Cardiac muscle cell (in vitro differentiated cells and primary cell): ENCODE data around the gene NR2C2. TPM values are rescaled to one million over a fixed set of nuclear protein-coding genes. Genes with fewer than 3 reads are reported as not detected.

Experiments
- DNase-seq, 2 donors: peaks; one replicate each; pipeline versions ENCODE4 v3.0.0 to v3.0.0-alpha.2; 2010 to 2017; ENCODE audit warnings: low read depth in 1 of 2, low spot score in 1 of 2
- H3K27ac ChIP-seq: fragments of 200-600 bp; sonication (generic); 2 replicates; pipeline ENCODE4 v1.5.1; 2016
- H3K27me3 ChIP-seq: fragments of 200-600 bp; sonication (generic); 2 replicates; pipeline ENCODE4 v1.6.0; 2016; ENCODE audit warnings: control low read depth
- H3K36me3 ChIP-seq: fragments of 200-600 bp; sonication (generic); 2 replicates; pipeline ENCODE4 v1.5.1; 2016; ENCODE audit warnings: control low read depth
- H3K4me1 ChIP-seq: fragments of 200-600 bp; sonication (generic); 2 replicates; pipeline ENCODE4 v1.8.1; 2017; ENCODE audit warnings: low read depth, mild to moderate bottlenecking, mixed run types
- H3K4me3 ChIP-seq: fragments of 200-600 bp; sonication (generic); 2 replicates; pipeline ENCODE4 v1.5.1; 2016; ENCODE audit warnings: mild to moderate bottlenecking
- H3K9me3 ChIP-seq: fragments of 200-600 bp; sonication (generic); 2 replicates; pipeline ENCODE4 v1.5.1; 2017; ENCODE audit warnings: low read depth, mild to moderate bottlenecking, control low read depth
- polyA plus RNA-seq: library from polyadenylated mRNA; unstranded; fragments of >200 nt; fragmentation: Nextera tagmentation; extraction: Ambion mirVana; gene quantifications from 2 replicates; pipeline ENCODE4 v1.2.1, GENCODE V29; 2016
- total RNA-seq: library from RNA; depleted of rRNA; stranded (reverse); fragments of >200 nt; gene quantifications from 2 replicates; pipeline ENCODE4 v1.2.3, GENCODE V29; 2016
- TF ChIP-seq, protein P1 (sequence below): IDR thresholded peaks from 2 replicates; pipeline ENCODE4 v1.5.1; 2012; ENCODE audit warnings: low read depth, mild to moderate bottlenecking, low read length

The NR2C2 gene
- total and polyA plus RNA-seq, 2 experiments from 2014 or later: 16.2 to 26.5 TPM

- H3K27me3 ChIP-seq: no peaks in the 10 kb centered on the region
- no peaks in the 10 kb centered on the region for H3K4me1 ChIP-seq
- peak overlapping the region; percentile 85 for H3K4me3 ChIP-seq
- TF ChIP-seq, protein P1, sequence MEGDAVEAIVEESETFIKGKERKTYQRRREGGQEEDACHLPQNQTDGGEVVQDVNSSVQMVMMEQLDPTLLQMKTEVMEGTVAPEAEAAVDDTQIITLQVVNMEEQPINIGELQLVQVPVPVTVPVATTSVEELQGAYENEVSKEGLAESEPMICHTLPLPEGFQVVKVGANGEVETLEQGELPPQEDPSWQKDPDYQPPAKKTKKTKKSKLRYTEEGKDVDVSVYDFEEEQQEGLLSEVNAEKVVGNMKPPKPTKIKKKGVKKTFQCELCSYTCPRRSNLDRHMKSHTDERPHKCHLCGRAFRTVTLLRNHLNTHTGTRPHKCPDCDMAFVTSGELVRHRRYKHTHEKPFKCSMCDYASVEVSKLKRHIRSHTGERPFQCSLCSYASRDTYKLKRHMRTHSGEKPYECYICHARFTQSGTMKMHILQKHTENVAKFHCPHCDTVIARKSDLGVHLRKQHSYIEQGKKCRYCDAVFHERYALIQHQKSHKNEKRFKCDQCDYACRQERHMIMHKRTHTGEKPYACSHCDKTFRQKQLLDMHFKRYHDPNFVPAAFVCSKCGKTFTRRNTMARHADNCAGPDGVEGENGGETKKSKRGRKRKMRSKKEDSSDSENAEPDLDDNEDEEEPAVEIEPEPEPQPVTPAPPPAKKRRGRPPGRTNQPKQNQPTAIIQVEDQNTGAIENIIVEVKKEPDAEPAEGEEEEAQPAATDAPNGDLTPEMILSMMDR: no peak
- H3K27ac ChIP-seq: no peak overlapping the region
- no peaks in the 10 kb centered on the region for H3K36me3 ChIP-seq
- DNase-seq: no peak
- no peaks in the 10 kb centered on the region for H3K9me3 ChIP-seq
Measured at GRCh38 chr3:15065550-15066007, 118.2 kb downstream of the NR2C2 start.

GRCh38 chr3:15066467-15066866 lies 119.1 kb downstream of the NR2C2 start:
- TF ChIP-seq, protein P1: no peak
- no peaks in the 10 kb centered on the region for H3K36me3 ChIP-seq
- no peaks in the 10 kb centered on the region for H3K9me3 ChIP-seq
- H3K4me3 ChIP-seq: no peak overlapping the region
- H3K27ac ChIP-seq: no peak overlapping the region
- no peaks in the 10 kb centered on the region for H3K4me1 ChIP-seq
- DNase-seq: no peak
- H3K27me3 ChIP-seq: no peaks in the 10 kb centered on the region

DNA sequence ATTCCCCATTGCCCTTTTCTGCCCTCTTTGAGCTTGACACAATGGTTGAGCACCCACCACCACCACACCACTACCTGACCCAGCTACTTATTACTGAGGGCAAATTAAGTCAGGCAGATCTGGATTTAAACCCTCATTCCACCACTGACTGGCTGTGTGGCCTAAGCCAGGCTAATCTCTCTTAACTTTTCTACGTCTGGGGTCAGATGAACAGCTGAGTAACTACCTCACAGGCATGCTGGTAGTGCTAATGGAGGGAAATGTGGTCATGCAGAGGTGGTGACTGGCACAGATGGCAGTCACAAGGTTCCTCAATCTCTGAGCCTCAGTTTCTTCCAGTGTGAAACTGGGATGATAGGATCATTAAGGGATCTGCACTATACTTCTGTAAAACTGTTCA lies 122.1 kb downstream of the NR2C2 start:
- Histone ChIP-seq H3K4me1 (no peaks in the 10 kb centered on the region), H3K4me3 (no peak overlapping the region), H3K27me3 (no peaks in the 10 kb centered on the region), H3K36me3 (peaks cover 8% of the 10 kb centered on the region), H3K9me3 (no peaks in the 10 kb centered on the region), H3K27ac (no peak overlapping the region)
- TF ChIP-seq, protein P1: no peak
- no peak for DNase-seq

- TF ChIP-seq, protein P1: no peak
- peaks cover 28% of the 10 kb centered on the region for H3K36me3 ChIP-seq
- no peaks in the 10 kb centered on the region for H3K4me1 ChIP-seq
- no peaks in the 10 kb centered on the region for H3K9me3 ChIP-seq
- no peak for DNase-seq
- H3K27me3 ChIP-seq: no peaks in the 10 kb centered on the region
- H3K4me3 ChIP-seq: no peak overlapping the region
- no peak overlapping the region for H3K27ac ChIP-seq
Measured at GRCh38 chr3:15071699-15072098, 124.3 kb downstream of the NR2C2 start.

DNA sequence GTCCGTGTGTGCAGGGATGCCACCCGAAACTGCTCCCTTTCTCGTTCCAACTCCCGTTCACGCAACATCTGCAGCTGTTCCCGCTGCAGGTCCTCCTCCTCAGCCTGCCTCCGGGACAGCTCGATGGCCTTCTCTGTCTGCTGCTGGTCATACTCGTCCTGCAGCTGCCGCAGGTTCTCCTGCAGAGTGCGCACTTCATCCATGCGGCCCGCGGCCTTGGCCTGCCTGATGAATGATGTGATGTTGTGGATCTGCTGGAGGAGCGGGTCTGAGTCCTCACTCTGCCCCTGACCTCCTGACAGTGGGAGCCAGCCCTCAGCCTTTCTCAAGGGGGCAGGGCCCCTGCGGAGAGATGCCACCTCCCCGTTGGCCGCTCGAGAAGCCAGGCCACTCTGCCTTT lies 127.1 kb downstream of the NR2C2 start:
- Histone ChIP-seq H3K9me3 (no peaks in the 10 kb centered on the region), H3K4me1 (no peaks in the 10 kb centered on the region), H3K4me3 (no peak overlapping the region), H3K36me3 (peaks cover 46% of the 10 kb centered on the region), H3K27ac (no peak overlapping the region), H3K27me3 (no peaks in the 10 kb centered on the region)
- TF ChIP-seq, protein P1: no peak
- no peak for DNase-seq

DNA sequence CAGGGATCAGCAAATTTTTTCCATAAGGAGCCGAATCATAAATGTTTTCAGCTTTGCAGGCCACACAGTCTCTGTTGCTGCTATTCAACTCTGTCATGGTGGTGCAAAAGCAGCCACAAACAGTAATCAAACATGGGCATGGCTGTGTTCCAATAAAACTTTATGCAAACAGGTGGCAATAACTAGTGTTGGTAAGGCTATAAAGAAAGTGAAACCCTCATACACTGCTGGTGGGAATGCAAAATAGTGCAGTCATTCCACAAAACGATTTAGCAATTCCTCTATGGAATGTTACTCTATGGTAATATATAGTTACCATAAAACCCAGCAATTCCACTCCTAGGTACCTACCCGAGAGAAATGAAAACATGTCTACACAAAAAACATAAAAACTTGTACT lies 131.7 kb downstream of the NR2C2 start:
- TF ChIP-seq, protein P1: no peak
- H3K36me3 ChIP-seq: peaks cover 63% of the 10 kb centered on the region
- no peak for DNase-seq

More for the DNA sequence above, 131.7 kb downstream of the NR2C2 start:
- no peak overlapping the region for H3K27ac ChIP-seq
- no peak overlapping the region for H3K4me3 ChIP-seq
- no peaks in the 10 kb centered on the region for H3K27me3 ChIP-seq
- H3K4me1 ChIP-seq: no peaks in the 10 kb centered on the region
- no peaks in the 10 kb centered on the region for H3K9me3 ChIP-seq
